ENCODE results near the gene MYL4.

- TF ChIP-seq, protein P1, sequence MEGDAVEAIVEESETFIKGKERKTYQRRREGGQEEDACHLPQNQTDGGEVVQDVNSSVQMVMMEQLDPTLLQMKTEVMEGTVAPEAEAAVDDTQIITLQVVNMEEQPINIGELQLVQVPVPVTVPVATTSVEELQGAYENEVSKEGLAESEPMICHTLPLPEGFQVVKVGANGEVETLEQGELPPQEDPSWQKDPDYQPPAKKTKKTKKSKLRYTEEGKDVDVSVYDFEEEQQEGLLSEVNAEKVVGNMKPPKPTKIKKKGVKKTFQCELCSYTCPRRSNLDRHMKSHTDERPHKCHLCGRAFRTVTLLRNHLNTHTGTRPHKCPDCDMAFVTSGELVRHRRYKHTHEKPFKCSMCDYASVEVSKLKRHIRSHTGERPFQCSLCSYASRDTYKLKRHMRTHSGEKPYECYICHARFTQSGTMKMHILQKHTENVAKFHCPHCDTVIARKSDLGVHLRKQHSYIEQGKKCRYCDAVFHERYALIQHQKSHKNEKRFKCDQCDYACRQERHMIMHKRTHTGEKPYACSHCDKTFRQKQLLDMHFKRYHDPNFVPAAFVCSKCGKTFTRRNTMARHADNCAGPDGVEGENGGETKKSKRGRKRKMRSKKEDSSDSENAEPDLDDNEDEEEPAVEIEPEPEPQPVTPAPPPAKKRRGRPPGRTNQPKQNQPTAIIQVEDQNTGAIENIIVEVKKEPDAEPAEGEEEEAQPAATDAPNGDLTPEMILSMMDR (IDR thresholded peaks at IDR 0.05; ENCODE audit: low read length), result no peak
- TF ChIP-seq EZH2 (IDR thresholded peaks at IDR 0.05; ENCODE audit: borderline replicate concordance, low read length), result no peak
Observed at GRCh38 chr17:47231866-47232265, 22.7 kb downstream of the MYL4 start.
